Smooth muscle cell (in vitro differentiated cells): ENCODE results near the gene PLCD3. TPM values are rescaled to one million over a fixed set of nuclear protein-coding genes. Genes with fewer than 3 reads are reported as not detected.

Experiments
- DNase-seq: peaks from one replicate; lab custom pipeline; 2025; ENCODE audit not compliant: unreplicated experiment; lab: John Stamatoyannopoulos, UW
- H2AFZ ChIP-seq: fragments of 200-600 bp; sonication (generic); 2 replicates; pipeline ENCODE4 v1.6.0; 2016; ENCODE audit warnings: antibody characterized with exemption, low read depth, mild to moderate bottlenecking
- H3F3A ChIP-seq: fragments of 200-600 bp; sonication (generic); 2 replicates; pipeline ENCODE4 v1.6.0; 2017; ENCODE audit warnings: antibody characterized with exemption, low read depth
- H3K27ac ChIP-seq: fragments of 200-600 bp; sonication (generic); 2 replicates; pipeline ENCODE4 v1.5.1; 2016; ENCODE audit warnings: low read depth, mild to moderate bottlenecking
- H3K27me3 ChIP-seq: fragments of 200-600 bp; sonication (generic); 2 replicates; pipeline ENCODE4 v1.6.1; 2016; ENCODE audit warnings: low read depth, mild to moderate bottlenecking
- H3K36me3 ChIP-seq: fragments of 200-600 bp; sonication (generic); 2 replicates; pipeline ENCODE4 v1.5.1; 2016; ENCODE audit warnings: low read depth
- H3K4me1 ChIP-seq: fragments of 200-600 bp; sonication (generic); 2 replicates; pipeline ENCODE4 v1.5.1; 2016; ENCODE audit warnings: low read depth
- H3K4me2 ChIP-seq: fragments of 200-600 bp; sonication (generic); 2 replicates; pipeline ENCODE4 v1.6.0; 2016; ENCODE audit warnings: mild to moderate bottlenecking
- H3K4me3 ChIP-seq: fragments of 200-600 bp; sonication (generic); 2 replicates; pipeline ENCODE4 v1.5.1; 2016; ENCODE audit warnings: mild to moderate bottlenecking
- H3K79me2 ChIP-seq: fragments of 200-600 bp; sonication (generic); 2 replicates; pipeline ENCODE4 v1.6.0; 2016; ENCODE audit warnings: low read depth, mild to moderate bottlenecking
- H3K9ac ChIP-seq: fragments of 200-600 bp; sonication (generic); 2 replicates; pipeline ENCODE4 v1.6.0; 2016; ENCODE audit warnings: low read depth
- H3K9me3 ChIP-seq: fragments of 200-600 bp; sonication (generic); replicated peaks from 2 replicates; pipeline ENCODE4 v1.5.1; 2016; ENCODE audit warnings: low read depth
- H4K20me1 ChIP-seq: fragments of 200-600 bp; sonication (generic); 2 replicates; pipeline ENCODE4 v1.6.0; 2016; ENCODE audit warnings: low read depth
- CTCF ChIP-seq: fragments of 200-600 bp; sonication (generic); IDR thresholded peaks from 2 replicates; pipeline ENCODE4 v1.5.1; 2017; ENCODE audit warnings: borderline replicate concordance, mild to moderate bottlenecking, antibody characterized with exemption; ENCODE audit not compliant: insufficient read depth, poor library complexity, severe bottlenecking
- WGBS: methylation state at CpG from one replicate; pipeline ENCODE4 v1.1.7; 2016; ENCODE audit warnings: low lambda C conversion rate; 5-methylcytosine and 5-hydroxymethylcytosine counted together
- polyA plus RNA-seq: library from polyadenylated mRNA; unstranded; fragments of >200 nt; fragmentation: Nextera tagmentation; extraction: Ambion mirVana; gene quantifications from 2 replicates; pipeline ENCODE4 v1.2.1, GENCODE V29; 2016
- total RNA-seq: library from RNA; depleted of rRNA; stranded (reverse); fragments of >200 nt; gene quantifications from 2 replicates; pipeline ENCODE4 v1.2.3, GENCODE V29; 2014

PLCD3 gene
- total and polyA plus RNA-seq, 2 experiments from 2014 or later: 24.0 to 33.4 TPM

- Histone ChIP-seq H3K27ac (no peak overlapping the region), H3K4me1 (no peaks in the 10 kb centered on the region), H2AFZ (no peak overlapping the region), H3K27me3 (no peaks in the 10 kb centered on the region), H3K79me2 (peaks cover 9% of the 10 kb centered on the region), H3F3A (peaks cover 4% of the 10 kb centered on the region), H3K4me3 (no peak overlapping the region), H3K9me3 (no peaks in the 10 kb centered on the region), H3K4me2 (no peak overlapping the region), H4K20me1 (peaks cover 10% of the 10 kb centered on the region), H3K36me3 (peaks cover 31% of the 10 kb centered on the region), H3K9ac (no peak overlapping the region)
- WGBS: 94% methylated on average over 4 of the region's 4 CpGs
- no peak for TF ChIP-seq CTCF
- DNase-seq: no peak
Measured at GRCh38 chr17:45086391-45086790, 45.9 kb downstream of the PLCD3 start.

GRCh38 chr17:45081047-45081703 lies 51.1 kb downstream of the PLCD3 start:
- peaks cover 19% of the 10 kb centered on the region for H3K36me3 ChIP-seq
- no peaks in the 10 kb centered on the region for H3K27me3 ChIP-seq
- no peak overlapping the region for H3K4me2 ChIP-seq
- H3F3A ChIP-seq: no peaks in the 10 kb centered on the region
- H2AFZ ChIP-seq: no peak overlapping the region
- no peaks in the 10 kb centered on the region for H3K9me3 ChIP-seq
- no peak overlapping the region for H3K4me3 ChIP-seq
- DNase-seq: no peak
- no peak for TF ChIP-seq CTCF
- 96% methylated on average over 6 of the region's 6 CpGs for WGBS
- no peaks in the 10 kb centered on the region for H3K4me1 ChIP-seq
- no peak overlapping the region for H3K27ac ChIP-seq
- no peak overlapping the region for H3K9ac ChIP-seq
- H4K20me1 ChIP-seq: peaks cover 45% of the 10 kb centered on the region
- H3K79me2 ChIP-seq: peaks cover 57% of the 10 kb centered on the region

- Histone ChIP-seq H3K79me2 (peaks cover 71% of the 10 kb centered on the region), H4K20me1 (peaks cover 55% of the 10 kb centered on the region), H3K4me1 (no peaks in the 10 kb centered on the region), H3K27me3 (no peaks in the 10 kb centered on the region), H3K4me3 (no peak overlapping the region), H3K9me3 (no peaks in the 10 kb centered on the region), H3K4me2 (no peak overlapping the region), H3K27ac (no peak overlapping the region), H3K9ac (no peak overlapping the region), H3F3A (peaks cover 15% of the 10 kb centered on the region), H2AFZ (no peak overlapping the region), H3K36me3 (peaks cover 12% of the 10 kb centered on the region)
- no peak for DNase-seq
- 87% methylated on average over 3 of the region's 3 CpGs for WGBS
- TF ChIP-seq CTCF: no peak
Measured at GRCh38 chr17:45077643-45078042, 54.7 kb downstream of the PLCD3 start.
